ENCODE measurements around the gene MAPK1.

Gene MAPK1

GRCh38 chr22:21711851-21712250 lies 155.6 kb downstream of the MAPK1 start:
- H3K27ac ChIP-seq = no peak overlapping the region
- TF ChIP-seq ZFX (IDR thresholded peaks at IDR 0.05) (no peak), CTCF (conservative IDR thresholded peaks at IDR 0.05) (no peak)

- no peak overlapping the region for H3K27ac ChIP-seq
- TF ChIP-seq CTCF (conservative IDR thresholded peaks at IDR 0.05) (no peak), ZFX (IDR thresholded peaks at IDR 0.05) (no peak)
These were observed 157.3 kb downstream of the MAPK1 start for GRCh38 chr22:21710156-21710555.

- TF ChIP-seq ZFX (IDR thresholded peaks at IDR 0.05) (no peak), CTCF (conservative IDR thresholded peaks at IDR 0.05) (no peak)
- H3K27ac ChIP-seq = no peak overlapping the region
These were observed 157.8 kb downstream of the MAPK1 start for GRCh38 chr22:21709688-21710087.

GRCh38 chr22:21708960-21709359 lies 158.5 kb downstream of the MAPK1 start:
- TF ChIP-seq CTCF (conservative IDR thresholded peaks at IDR 0.05) (no peak), ZFX (IDR thresholded peaks at IDR 0.05) (no peak)

GRCh38 chr22:21707677-21708076 lies 159.8 kb downstream of the MAPK1 start:
- TF ChIP-seq CTCF (conservative IDR thresholded peaks at IDR 0.05) = no peak
- TF ChIP-seq ZFX (IDR thresholded peaks at IDR 0.05) = no peak
- peak overlapping the region; percentile 74 for H3K27ac ChIP-seq

More at GRCh38 chr22:21708960-21709359, 158.5 kb downstream of the MAPK1 start:
- H3K27ac ChIP-seq = peak overlapping the region; percentile 74
